T-helper 1 cell (primary cell): ENCODE measurements around the gene CDK8.

ENCODE experiments used
- DNase-seq, 5 donors: peaks; one replicate each; pipeline ENCODE4 v3.0.0-alpha.2; 2012 to 2020

Gene CDK8

GRCh38 chr13:26449063-26449848 is 195.3 kb downstream of the CDK8 start:
- no peak for DNase-seq
